Left lobe of liver (tissue), 2 donors: ENCODE measurements around the gene CERT1. TPM values are rescaled to one million over a fixed set of nuclear protein-coding genes. Genes with fewer than 3 reads are reported as not detected.
"Not testable (repeated sequence)": the region's sequence is repeated elsewhere in the genome, so short reads cannot be mapped to it uniquely, and the experiment has no call there.

Experiments
- ATAC-seq: fragments of 200-7000 bp; cut with Tn5 transposase; one replicate; pipeline ENCODE4 v1.9.1; 2020; ENCODE audit warnings: mild to moderate bottlenecking, moderate library complexity
- DNase-seq: peaks from one replicate; pipeline ENCODE4 v3.0.0-alpha.2; 2020; ENCODE audit warnings: low spot score
- total RNA-seq: library from RNA; stranded (reverse); gene quantifications from one replicate; pipeline ENCODE4 v1.2.1, GENCODE V29; 2021
- donor health status: DM: no; HTN: no; CAD: no; lungs with moderate emphysema.
- donor health status: DM: no; HTN: yes; CAD: no.

CERT1 gene
- total RNA-seq, 1 donor from 2014 or later, result 16.4 TPM

- DNase-seq (no peak), ATAC-seq (no peak)
Observed at GRCh38 chr5:75358117-75358516, 153.3 kb downstream of the CERT1 start.

- ATAC-seq (no peak), DNase-seq (no peak)
Observed at GRCh38 chr5:75356719-75357118, 154.7 kb downstream of the CERT1 start.

- DNase-seq (no peak), ATAC-seq (no peak)
Observed at GRCh38 chr5:75355236-75355635, 156.2 kb downstream of the CERT1 start.

GRCh38 chr5:75351139-75351926 lies 160.1 kb downstream of the CERT1 start:
- ATAC-seq (no peak), DNase-seq (no peak)

- ATAC-seq (no peak), DNase-seq (no peak)
Observed at GRCh38 chr5:75349663-75350062, 161.8 kb downstream of the CERT1 start.

- ATAC-seq, result no peak
- DNase-seq, result no peak
Observed at GRCh38 chr5:75348241-75348640, 163.2 kb downstream of the CERT1 start.

GRCh38 chr5:75342836-75343235 lies 168.6 kb downstream of the CERT1 start:
- ATAC-seq (no peak), DNase-seq (no peak)

GRCh38 chr5:75341934-75342333 lies 169.5 kb downstream of the CERT1 start:
- DNase-seq, result no peak
- ATAC-seq, result no peak

GRCh38 chr5:75340714-75341478 lies 170.5 kb downstream of the CERT1 start:
- ATAC-seq, result no peak
- no peak for DNase-seq

GRCh38 chr5:75338408-75338807 lies 173.0 kb downstream of the CERT1 start:
- DNase-seq, result no peak
- no peak for ATAC-seq

- DNase-seq (peak; percentile 65), ATAC-seq (peak; percentile 18)
Observed at GRCh38 chr5:75337366-75338021, 173.9 kb downstream of the CERT1 start.

- ATAC-seq (peak; percentile 93), DNase-seq (peak; percentile 100)
Observed at GRCh38 chr5:75336615-75337336, 174.7 kb downstream of the CERT1 start, which contains the start of gene HMGCR. Gene HMGCR (plus strand): TSS chr5:75337220. CDS start chr5:75342606, 5,386 bp downstream.

GRCh38 chr5:75335952-75336614 lies 175.3 kb downstream of the CERT1 start:
- DNase-seq, result no peak
- peak; percentile 55 for ATAC-seq

GRCh38 chr5:75335486-75335885 lies 175.9 kb downstream of the CERT1 start:
- no peak for ATAC-seq

GRCh38 chr5:75334413-75334812 lies 177.0 kb downstream of the CERT1 start:
- ATAC-seq, DNase-seq: not testable (repeated sequence)

More at GRCh38 chr5:75335486-75335885, 175.9 kb downstream of the CERT1 start:
- DNase-seq, result no peak

- not testable (repeated sequence) for ATAC-seq, DNase-seq
Observed at GRCh38 chr5:75333759-75334158, 177.7 kb downstream of the CERT1 start.

GRCh38 chr5:75331095-75332090 lies 180.0 kb downstream of the CERT1 start:
- DNase-seq (no peak), ATAC-seq (peak; percentile 68)

- ATAC-seq, result no peak
- DNase-seq, result no peak
Observed at GRCh38 chr5:75330404-75330803, 181.0 kb downstream of the CERT1 start.
